Astrocyte (in vitro differentiated cells and primary cell): Measurements from ENCODE around the gene DUSP11. TPM values are rescaled to one million over a fixed set of nuclear protein-coding genes. Genes with fewer than 3 reads are reported as not detected.
"Not testable (repeated sequence)": the region's sequence is repeated elsewhere in the genome, so short reads cannot be mapped to it uniquely, and the experiment has no call there.

ENCODE experiments used
- DNase-seq: peaks from one replicate; pipeline ENCODE4 v3.0.0-alpha.2; 2010; ENCODE audit warnings: low read depth
- FAIRE-seq: peaks from 2 replicates; lab custom pipeline; 2011; peaks lifted over from hg19 to GRCh38; lab: Jason Lieb, UNC
- H2AFZ ChIP-seq: 2 replicates; pipeline ENCODE4 v1.6.0; 2012; ENCODE audit warnings: low read depth, low read length, inconsistent platforms
- H3K27ac ChIP-seq: 2 replicates; pipeline ENCODE4 v1.5.1; 2011; ENCODE audit warnings: low read depth, low read length, inconsistent platforms
- H3K27me3 ChIP-seq: 2 replicates; pipeline ENCODE4 v1.6.0; 2011; ENCODE audit warnings: low read length, inconsistent platforms; ENCODE audit not compliant: insufficient read depth
- H3K36me3 ChIP-seq: 2 replicates; pipeline ENCODE4 v1.5.1; 2011; ENCODE audit warnings: low read length, inconsistent platforms; ENCODE audit not compliant: insufficient read depth
- H3K4me1 ChIP-seq: 2 replicates; pipeline ENCODE4 v1.5.1; 2011; ENCODE audit warnings: low read length, inconsistent platforms; ENCODE audit not compliant: insufficient read depth
- H3K4me2 ChIP-seq: 2 replicates; pipeline ENCODE4 v1.6.0; 2012; ENCODE audit warnings: low read length, inconsistent platforms
- H3K4me3 ChIP-seq: 2 replicates; pipeline ENCODE4 v1.5.1; 2011; ENCODE audit warnings: low read depth, mild to moderate bottlenecking, low read length, inconsistent platforms; ENCODE audit not compliant: insufficient read depth
- H3K79me2 ChIP-seq: 2 replicates; pipeline ENCODE4 v1.6.0; 2012; ENCODE audit warnings: mild to moderate bottlenecking, low read length, inconsistent platforms; ENCODE audit not compliant: insufficient read depth
- H3K9ac ChIP-seq: 2 replicates; pipeline ENCODE4 v1.6.0; 2012; ENCODE audit warnings: mild to moderate bottlenecking, low read length, inconsistent platforms
- H3K9me3 ChIP-seq: 2 replicates; pipeline ENCODE4 v1.5.1; 2012; ENCODE audit warnings: low read depth, mild to moderate bottlenecking, low read length, inconsistent platforms; ENCODE audit not compliant: insufficient read depth
- H4K20me1 ChIP-seq: 2 replicates; pipeline ENCODE4 v1.6.0; 2012; ENCODE audit warnings: low read length, inconsistent platforms; ENCODE audit not compliant: insufficient read depth
- H3K27ac Mint-ChIP-seq: one replicate; pipeline ENCODE4 v1.8.0; 2021; ENCODE audit warnings: mild to moderate bottlenecking, mixed read lengths; ENCODE audit not compliant: unreplicated experiment
- H3K27me3 Mint-ChIP-seq: one replicate; pipeline ENCODE4 v1.8.0; 2021; ENCODE audit warnings: low read depth, mixed read lengths; ENCODE audit not compliant: unreplicated experiment
- H3K36me3 Mint-ChIP-seq: one replicate; pipeline ENCODE4 v1.8.0; 2021; ENCODE audit warnings: low read depth, mixed read lengths; ENCODE audit not compliant: unreplicated experiment
- H3K4me1 Mint-ChIP-seq: one replicate; pipeline ENCODE4 v1.8.0; 2021; ENCODE audit warnings: low read depth, mixed read lengths; ENCODE audit not compliant: unreplicated experiment
- H3K4me3 Mint-ChIP-seq: one replicate; pipeline ENCODE4 v1.8.0; 2021; ENCODE audit warnings: mild to moderate bottlenecking, moderate library complexity, mixed read lengths; ENCODE audit not compliant: unreplicated experiment
- H3K9me3 Mint-ChIP-seq: one replicate; pipeline ENCODE4 v1.8.0; 2021; ENCODE audit warnings: mild to moderate bottlenecking, mixed read lengths; ENCODE audit not compliant: unreplicated experiment
- EZH2 ChIP-seq: IDR thresholded peaks from 2 replicates; pipeline ENCODE4 v1.6.1; 2012; ENCODE audit warnings: mild to moderate bottlenecking, low read length, inconsistent platforms; ENCODE audit not compliant: insufficient read depth
- total RNA-seq: library from RNA; stranded (reverse); gene quantifications from 2 replicates; pipeline ENCODE4 v1.2.1, GENCODE V29; 2021
- TF ChIP-seq, protein P1 (sequence below): IDR thresholded peaks from 2 replicates; pipeline ENCODE4 v1.5.1; 2011; ENCODE audit warnings: low read depth, mild to moderate bottlenecking, inconsistent platforms, low read length, moderate library complexity; ENCODE audit not compliant: insufficient read depth

DUSP11 gene
- total RNA-seq, 1 donor from 2014 or later = 39.6 TPM

DNA sequence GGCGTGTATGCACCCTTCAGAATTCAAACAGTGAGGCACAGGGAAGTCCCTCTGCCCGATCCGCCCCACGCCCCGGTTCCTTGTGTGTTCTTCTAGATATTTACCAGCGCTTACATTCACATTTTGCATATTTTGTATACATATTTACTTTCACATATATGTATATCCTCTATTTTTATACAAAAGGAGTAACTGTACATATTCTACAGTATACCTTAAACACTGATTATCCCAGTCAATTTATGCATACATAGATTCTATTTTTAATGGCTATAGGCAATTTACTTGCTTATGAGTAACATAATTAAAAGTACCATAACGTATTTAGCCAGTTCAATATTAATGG lies 307 bp upstream of the DUSP11 start:
- Histone ChIP-seq H3K27ac (peak overlapping the region; percentile 92), H3K4me1 (peaks cover 6% of the 10 kb centered on the region), H3K4me2 (peak overlapping the region; percentile 89), H3K9ac (peak overlapping the region; percentile 97), H3K4me3 (peak overlapping the region; percentile 98), H4K20me1 (peaks cover 12% of the 10 kb centered on the region), H3K9me3 (no peaks in the 10 kb centered on the region), H3K79me2 (peaks cover 41% of the 10 kb centered on the region), H2AFZ (peak overlapping the region; percentile 95), H3K27me3 (no peaks in the 10 kb centered on the region), H3K36me3 (peaks cover 4% of the 10 kb centered on the region)
- Mint-ChIP-seq H3K4me1 (peaks cover 16% of the 10 kb centered on the region), H3K9me3 (no peaks in the 10 kb centered on the region), H3K4me3 (peak overlapping the region; percentile 99), H3K36me3 (peaks cover 8% of the 10 kb centered on the region), H3K27me3 (no peaks in the 10 kb centered on the region), H3K27ac (peak overlapping the region; percentile 99)
- DNase-seq = no peak
- FAIRE-seq = no peak
- TF ChIP-seq, protein P1, sequence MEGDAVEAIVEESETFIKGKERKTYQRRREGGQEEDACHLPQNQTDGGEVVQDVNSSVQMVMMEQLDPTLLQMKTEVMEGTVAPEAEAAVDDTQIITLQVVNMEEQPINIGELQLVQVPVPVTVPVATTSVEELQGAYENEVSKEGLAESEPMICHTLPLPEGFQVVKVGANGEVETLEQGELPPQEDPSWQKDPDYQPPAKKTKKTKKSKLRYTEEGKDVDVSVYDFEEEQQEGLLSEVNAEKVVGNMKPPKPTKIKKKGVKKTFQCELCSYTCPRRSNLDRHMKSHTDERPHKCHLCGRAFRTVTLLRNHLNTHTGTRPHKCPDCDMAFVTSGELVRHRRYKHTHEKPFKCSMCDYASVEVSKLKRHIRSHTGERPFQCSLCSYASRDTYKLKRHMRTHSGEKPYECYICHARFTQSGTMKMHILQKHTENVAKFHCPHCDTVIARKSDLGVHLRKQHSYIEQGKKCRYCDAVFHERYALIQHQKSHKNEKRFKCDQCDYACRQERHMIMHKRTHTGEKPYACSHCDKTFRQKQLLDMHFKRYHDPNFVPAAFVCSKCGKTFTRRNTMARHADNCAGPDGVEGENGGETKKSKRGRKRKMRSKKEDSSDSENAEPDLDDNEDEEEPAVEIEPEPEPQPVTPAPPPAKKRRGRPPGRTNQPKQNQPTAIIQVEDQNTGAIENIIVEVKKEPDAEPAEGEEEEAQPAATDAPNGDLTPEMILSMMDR = no peak
- no peak for TF ChIP-seq EZH2

DNA sequence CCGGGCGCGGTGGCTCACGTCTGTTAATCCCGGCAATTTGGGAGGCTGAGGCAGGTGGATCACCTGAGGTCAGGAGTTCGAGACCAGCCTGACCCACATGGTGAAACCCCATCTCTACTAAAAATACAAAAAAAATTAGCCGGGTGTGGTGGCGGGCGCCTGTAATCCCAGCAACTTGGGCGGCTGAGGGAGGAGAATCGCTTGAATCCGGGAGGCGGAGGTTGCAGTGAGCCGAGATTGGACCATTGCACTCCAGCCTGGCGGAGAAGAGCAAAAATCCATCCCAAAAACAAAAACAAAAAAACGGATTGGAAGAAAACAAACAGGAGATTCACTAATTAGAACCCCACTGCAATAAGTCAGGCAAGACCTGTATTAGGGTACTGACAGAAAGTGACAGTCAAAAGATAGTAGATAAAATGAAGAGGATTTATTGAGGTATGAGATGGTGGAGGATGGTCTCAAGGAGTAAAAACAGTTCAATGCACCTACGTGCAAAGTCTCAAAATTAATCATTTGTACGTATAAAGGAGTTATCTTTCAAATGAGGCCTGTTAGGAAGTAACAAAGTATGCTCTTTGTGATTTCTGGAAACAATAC lies 936 bp downstream of the DUSP11 start:
- not testable (repeated sequence) for H3K27me3 Mint-ChIP-seq, DNase-seq, H3K9me3 Mint-ChIP-seq, H3K27me3 ChIP-seq, H3K9me3 ChIP-seq, FAIRE-seq, H3K4me1 ChIP-seq
- H3K27ac ChIP-seq = peak overlapping the region; percentile 92
- peak overlapping the region; percentile 97 for H3K9ac ChIP-seq
- peak overlapping the region; percentile 89 for H3K4me2 ChIP-seq
- peaks cover 17% of the 10 kb centered on the region for H4K20me1 ChIP-seq
- Mint-ChIP-seq H3K36me3 (peaks cover 14% of the 10 kb centered on the region), H3K27ac (peak overlapping the region; percentile 99), H3K4me1 (peaks cover 22% of the 10 kb centered on the region), H3K4me3 (peak overlapping the region; percentile 99)
- peak overlapping the region; percentile 95 for H2AFZ ChIP-seq
- H3K4me3 ChIP-seq = peak overlapping the region; percentile 98
- H3K79me2 ChIP-seq = peaks cover 51% of the 10 kb centered on the region
- peaks cover 15% of the 10 kb centered on the region for H3K36me3 ChIP-seq

DNA sequence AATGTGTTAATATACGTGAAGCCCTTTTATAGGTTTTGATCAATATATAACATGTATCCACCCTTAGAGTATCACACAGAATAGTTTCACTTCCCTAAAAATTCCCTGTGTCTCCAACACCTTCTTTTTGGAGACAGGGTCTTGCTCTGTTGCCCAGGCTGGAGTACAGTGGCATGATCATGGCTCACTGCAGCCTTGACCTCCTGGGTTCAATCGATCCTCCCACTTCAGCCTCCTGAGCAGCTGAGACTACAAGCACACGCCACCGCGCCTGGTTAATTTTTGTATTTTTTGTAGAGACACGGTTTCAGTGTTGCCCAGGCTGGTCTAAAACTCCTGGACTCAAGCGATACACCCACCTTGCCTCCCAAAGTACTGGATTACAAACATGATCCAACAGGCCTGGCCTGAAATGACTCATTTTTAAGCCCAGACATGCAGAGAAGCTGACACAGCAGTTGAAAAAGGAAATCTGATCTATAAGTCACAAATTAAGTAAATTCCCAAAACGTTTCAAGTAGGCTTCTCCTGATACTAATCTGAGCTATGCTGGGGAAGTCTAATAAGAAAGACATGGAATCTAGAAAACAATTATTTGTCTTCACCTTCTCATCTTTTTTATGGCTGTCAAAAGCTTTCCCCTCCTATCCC lies 2.9 kb downstream of the DUSP11 start:
- Mint-ChIP-seq H3K9me3 (no peaks in the 10 kb centered on the region), H3K27ac (peak overlapping the region; percentile 96), H3K4me3 (peak overlapping the region; percentile 78), H3K27me3 (no peaks in the 10 kb centered on the region), H3K36me3 (peaks cover 20% of the 10 kb centered on the region), H3K4me1 (peaks cover 22% of the 10 kb centered on the region)
- Histone ChIP-seq H3K4me1 (peaks cover 6% of the 10 kb centered on the region), H3K4me2 (peak overlapping the region; percentile 17), H2AFZ (no peak overlapping the region), H4K20me1 (peaks cover 26% of the 10 kb centered on the region), H3K27me3 (no peaks in the 10 kb centered on the region), H3K36me3 (peaks cover 27% of the 10 kb centered on the region), H3K9ac (peak overlapping the region; percentile 9), H3K4me3 (no peak overlapping the region), H3K9me3 (no peaks in the 10 kb centered on the region), H3K79me2 (peaks cover 55% of the 10 kb centered on the region), H3K27ac (peak overlapping the region; percentile 22)
- DNase-seq (peak; percentile 44), FAIRE-seq (no peak)
- no peak for TF ChIP-seq EZH2
- TF ChIP-seq, protein P1 = no peak
